HG02588 (cell line): ENCODE measurements around the gene SYT12.

Source experiments
- ATAC-seq: cut with Tn5 transposase; IDR thresholded peaks from one replicate; pipeline ENCODE4 v1.9.1; 2021; ENCODE audit warnings: mild to moderate bottlenecking, moderate library complexity; ENCODE audit not compliant: unreplicated experiment

Gene SYT12

GRCh38 chr11:67090717-67091116 is 67.8 kb downstream of the SYT12 start:
- ATAC-seq = no peak

- no peak for ATAC-seq
Observed at GRCh38 chr11:67095214-67095507, 72.2 kb downstream of the SYT12 start.

- ATAC-seq = no peak
Observed at GRCh38 chr11:67098799-67099429, 76.0 kb downstream of the SYT12 start.

- no peak for ATAC-seq
Observed at GRCh38 chr11:67099831-67100324, 76.9 kb downstream of the SYT12 start.
